GM18873 (cell line): Measurements from ENCODE around the gene CNTN2.

ENCODE experiments used
- ATAC-seq: cut with Tn5 transposase; IDR thresholded peaks from one replicate; pipeline ENCODE4 v1.9.1; 2021; ENCODE audit warnings: mild to moderate bottlenecking, moderate library complexity, moderate number of reproducible peaks; ENCODE audit not compliant: unreplicated experiment, low FRiP score

Gene CNTN2

DNA sequence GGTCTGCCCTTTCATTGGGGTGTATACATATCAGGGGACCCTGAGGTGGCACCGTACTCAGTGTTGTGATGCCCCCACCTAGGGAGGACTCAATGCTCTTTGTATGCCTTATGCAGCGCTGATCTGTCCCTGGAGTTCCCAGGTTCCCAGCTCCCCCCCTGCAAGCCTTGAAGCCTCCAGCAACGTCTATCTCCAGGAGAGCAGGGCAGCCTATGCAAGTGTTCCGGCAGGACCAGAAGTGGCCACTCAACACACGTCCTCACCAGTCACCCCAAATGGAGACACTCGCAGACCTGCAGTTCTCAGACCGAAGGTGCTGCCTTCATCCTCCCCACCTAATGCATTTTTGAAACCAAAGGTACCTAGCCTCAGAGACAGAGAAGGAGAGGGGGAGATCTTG, 25.2 kb upstream of the CNTN2 start:
- ATAC-seq = no peak

DNA sequence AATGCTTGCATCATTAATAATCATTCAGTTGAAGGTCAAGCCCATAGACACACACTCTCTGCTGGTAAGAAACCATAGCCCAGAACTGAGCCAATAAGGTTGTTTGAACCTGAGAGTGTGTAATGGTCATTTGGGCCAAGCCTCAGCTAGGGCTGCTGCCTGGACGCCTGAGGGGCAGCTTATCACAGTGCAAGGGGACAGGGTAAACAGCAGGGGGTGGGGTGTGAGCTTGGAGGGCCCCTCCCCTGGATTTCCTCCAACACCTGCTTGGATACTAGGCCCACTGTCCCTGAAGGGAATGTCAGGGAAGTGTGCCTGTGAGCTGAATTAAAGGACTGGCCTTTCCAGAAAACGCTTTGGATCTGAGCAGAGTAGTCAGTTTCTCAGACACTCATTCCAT, 24.6 kb upstream of the CNTN2 start:
- no peak for ATAC-seq

DNA sequence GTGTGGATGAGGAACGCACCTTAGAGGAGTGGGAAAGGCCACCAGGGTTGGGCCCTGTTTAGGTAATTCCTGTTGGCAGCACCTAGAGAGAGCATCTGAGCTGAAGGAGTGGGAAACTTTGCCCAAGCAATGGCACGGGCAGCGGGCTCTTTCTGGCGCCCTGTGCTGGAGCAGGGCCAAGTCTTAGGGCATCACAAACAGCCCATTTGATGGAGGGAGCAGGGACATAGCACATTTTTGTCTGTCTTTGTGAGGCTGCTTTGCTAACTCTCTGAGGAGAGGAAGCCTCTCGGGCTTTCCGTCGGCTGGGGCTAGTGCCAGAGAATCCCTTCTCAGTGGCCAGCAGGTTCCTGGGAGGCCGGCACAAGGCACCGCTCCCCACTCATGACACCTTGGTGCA, 22.5 kb upstream of the CNTN2 start:
- ATAC-seq = no peak

DNA sequence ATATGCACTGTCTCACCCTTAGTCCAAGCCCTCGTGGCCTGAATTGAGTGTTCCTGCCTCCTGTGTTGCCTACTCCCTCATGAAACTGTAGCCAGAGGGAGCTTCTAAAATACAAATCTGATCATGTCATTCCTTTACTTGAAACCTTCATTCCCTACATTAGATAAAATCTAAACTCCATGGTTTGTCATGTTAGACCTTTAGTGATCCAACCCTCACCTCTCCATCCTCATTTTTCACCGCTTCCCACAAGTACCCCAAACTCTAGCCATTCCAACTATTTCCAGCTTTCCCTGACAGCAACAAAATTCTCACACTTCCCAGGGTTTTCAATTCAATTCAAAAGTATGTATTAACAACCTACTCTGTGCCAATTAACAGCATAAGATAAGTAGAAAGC, 18.3 kb upstream of the CNTN2 start:
- ATAC-seq = no peak

DNA sequence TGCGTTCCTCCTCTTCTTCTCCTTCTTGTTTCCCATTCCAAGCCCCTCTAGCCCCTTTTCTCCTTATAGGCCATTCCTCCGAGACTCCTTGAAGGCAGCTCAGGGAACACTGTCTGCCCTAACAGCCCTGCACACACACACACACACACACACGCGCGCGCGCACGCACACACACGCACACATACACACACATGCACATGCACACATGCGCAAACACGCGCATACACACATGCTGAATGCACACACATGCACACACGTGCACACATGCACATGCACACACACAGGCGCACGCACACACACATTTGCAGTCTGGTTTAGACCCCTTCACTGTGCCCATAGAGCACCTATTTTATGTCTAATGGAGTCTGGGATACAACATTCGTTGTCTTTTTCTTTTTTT, 17.8 kb upstream of the CNTN2 start:
- no peak for ATAC-seq

DNA sequence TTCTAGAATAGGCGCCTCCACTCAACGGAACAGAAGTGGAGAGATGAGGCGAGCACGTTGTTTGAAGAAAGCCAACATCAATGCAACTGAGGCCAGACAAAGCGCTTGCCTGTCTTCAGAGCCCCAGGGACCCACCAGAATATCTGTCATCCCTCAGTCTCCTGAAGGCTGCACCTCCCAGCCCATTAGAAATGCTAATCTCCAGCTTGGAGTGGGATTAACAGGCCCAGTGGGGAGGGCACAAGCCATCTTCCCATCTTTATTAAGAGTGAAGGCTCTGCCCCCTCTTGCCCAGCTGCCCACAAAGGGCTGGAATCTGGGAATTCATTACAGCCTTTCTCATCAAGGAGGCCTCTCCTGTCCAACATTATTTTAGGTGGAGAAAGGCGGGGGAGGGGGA, 16.8 kb upstream of the CNTN2 start:
- no peak for ATAC-seq

DNA sequence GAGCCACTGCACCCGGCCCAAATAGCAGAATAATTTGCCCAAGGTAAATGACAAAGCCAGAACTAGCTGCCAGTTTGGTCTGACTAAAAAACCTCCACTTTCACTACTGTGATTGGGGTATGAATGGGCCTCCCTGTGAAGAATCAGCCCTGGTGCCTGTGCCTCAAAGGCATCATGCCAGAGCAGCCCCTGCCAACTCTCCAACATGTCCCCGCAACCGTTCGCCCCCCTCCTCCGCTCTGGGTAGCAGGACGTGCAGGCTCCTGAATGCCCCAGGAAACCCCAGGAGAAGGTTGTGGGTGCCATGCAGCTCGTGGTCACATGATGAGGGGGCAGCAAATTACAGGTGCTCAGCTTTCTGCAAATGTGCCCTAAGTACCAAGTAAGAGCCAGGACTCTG, 14.6 kb upstream of the CNTN2 start:
- ATAC-seq = no peak

DNA sequence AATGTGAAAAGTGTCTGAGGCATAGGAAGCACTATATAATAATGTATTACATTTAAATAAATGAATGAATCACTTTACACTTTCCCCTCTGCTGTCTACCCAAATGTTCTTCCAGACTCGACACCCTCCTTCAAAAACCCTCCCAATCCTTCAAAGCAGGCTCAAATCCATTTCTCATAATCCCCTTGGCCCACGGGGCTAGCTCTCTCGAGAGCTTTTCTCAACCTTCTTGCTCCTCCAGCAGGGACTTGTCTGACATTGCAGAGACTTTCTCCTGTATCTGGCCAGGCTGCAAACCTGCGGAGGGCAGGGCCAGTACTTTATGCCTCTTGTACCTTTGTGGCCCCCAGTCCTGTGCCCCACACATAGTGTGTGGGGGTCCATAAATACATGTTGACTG, 14.1 kb upstream of the CNTN2 start:
- ATAC-seq = no peak

DNA sequence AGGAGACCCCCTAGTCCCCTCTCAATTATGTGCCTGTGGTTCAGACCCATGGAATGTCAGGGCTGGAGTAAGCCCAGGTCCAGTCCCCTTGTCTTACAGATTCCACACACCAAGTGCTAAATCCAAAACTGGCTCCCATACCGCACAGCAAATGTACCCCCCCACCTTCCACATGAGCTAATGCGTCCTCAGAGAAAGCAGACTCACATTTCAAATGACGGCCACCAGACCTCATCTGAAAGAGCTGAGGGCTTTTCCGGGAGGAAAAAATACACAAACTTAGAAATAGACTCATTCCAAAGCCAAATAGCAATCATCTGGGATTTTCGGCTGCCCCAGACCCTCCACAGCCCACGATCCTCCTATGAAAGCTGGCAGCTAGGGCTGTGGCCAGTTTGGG, 12.8 kb upstream of the CNTN2 start:
- ATAC-seq = no peak

DNA sequence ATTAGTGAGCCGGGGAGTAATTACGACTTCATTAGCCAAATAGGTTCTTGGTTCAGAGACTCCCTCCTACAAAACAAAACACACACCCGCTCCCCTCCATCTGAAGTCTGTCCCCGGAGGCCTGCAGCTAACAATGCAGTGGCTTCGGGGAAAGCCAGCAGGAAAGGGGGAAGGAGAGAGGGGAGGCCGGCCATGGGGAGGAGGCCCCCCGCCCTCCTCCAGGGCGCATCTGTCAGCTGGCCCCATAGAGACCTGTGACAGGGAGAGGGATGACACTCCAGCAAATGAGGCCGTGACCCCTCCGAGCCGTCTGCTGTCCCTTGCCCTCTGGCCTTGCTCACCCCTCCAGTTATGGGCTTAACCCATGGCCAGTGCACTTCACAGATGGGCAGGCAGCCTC, 12.1 kb upstream of the CNTN2 start:
- ATAC-seq = no peak

DNA sequence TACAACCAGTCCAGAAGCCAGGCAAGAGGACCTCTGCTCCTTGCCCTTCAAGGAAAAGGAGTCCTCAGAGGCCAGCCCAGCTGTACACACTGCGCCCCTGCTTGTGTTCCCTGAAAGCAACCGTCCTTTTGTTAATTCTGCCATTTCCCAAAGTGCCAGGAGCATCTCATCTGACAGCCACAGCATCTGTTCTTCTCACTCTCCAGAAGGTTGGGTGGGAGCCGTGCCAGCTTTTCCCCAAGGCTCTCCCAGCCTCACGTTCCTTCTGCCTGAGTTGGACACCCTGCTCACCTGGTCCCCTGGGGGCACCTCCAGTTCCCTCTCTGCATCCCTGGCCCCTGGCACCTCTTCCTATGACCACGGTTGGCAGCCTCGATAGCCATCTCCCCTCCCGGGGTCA, 10.5 kb upstream of the CNTN2 start:
- no peak for ATAC-seq

DNA sequence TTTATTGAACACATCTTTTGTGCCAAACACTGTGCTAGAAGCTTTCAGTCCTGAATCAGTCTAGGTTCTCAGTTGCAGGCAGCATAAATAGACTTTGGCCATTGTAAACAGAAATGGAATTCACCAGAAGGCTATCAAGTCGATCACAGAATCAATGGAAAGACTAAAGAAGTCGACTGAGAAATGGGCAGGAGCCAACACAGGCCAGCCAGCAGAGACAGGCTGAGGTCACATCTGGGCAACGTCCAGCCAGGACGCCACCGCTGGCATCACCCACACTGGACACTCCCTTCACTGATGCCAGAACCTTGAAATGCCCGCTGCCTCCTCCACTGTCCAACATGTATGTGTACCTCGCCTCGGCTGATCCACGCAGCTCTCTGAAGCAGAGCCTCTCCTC, 5.5 kb upstream of the CNTN2 start:
- ATAC-seq = no peak

DNA sequence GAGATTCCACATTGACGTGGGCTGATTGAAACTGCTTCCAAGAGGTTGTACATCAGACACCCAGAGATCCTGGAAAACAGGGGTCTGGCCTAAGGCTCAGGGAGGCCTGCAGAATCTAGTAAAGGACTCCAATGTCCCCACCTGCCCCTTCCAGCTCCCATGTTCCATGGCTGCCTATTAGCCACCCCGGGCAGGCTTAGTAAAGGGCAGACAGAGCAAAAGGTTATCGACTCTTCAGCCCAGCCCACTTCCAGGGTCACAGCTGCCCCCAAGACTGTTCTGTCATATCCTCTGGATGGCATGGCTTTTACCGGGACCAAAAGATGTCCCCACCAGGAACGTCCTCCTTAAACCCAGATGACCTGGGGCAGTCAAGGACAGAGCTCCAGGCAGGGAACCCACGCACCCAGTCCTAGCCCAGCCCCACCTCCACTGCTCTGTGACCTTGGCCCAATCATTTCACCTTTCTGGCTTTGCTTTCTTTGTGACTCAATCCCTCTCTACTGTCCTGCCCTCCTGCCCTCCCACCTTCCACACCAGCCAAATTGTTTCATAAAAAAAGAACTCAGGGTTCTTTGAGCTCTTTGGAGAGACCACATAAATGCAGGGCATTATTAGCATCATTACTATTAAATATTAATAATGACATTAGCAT, 4.8 kb upstream of the CNTN2 start:
- no peak for ATAC-seq

DNA sequence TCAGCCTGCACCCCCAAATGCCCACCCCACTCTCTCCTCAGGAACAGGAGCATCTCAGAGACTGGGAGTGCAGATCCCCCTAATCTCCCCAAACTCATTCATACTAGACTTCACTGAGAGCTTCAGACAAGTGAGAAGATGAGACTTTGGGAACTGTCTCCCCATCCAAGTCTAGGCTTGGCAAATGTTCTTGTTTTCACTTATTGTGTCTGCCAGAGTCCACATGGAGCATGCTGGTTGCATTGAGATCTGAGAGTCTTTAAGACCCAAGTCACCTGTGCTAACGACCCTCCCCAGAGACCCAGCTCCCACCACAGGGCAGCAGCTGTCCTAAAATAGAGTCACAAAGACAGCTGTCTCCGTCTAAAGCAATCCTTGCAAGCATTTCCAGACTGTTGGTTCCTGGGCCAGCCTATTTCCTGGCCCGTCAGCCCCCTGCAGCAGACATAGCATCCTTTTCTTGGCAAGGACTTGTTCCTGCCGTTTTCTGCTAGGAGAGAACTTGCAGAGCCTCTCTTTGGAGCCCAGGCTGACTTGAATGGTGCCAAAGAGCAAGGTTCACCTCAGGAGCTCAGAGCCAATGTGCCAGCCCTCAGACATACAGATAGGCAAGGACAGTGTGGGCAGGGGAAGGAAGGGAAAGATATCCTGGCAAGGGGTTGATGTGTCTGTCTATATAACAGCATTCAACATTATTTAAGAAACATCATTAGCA, 1.9 kb upstream of the CNTN2 start:
- ATAC-seq = no peak

DNA sequence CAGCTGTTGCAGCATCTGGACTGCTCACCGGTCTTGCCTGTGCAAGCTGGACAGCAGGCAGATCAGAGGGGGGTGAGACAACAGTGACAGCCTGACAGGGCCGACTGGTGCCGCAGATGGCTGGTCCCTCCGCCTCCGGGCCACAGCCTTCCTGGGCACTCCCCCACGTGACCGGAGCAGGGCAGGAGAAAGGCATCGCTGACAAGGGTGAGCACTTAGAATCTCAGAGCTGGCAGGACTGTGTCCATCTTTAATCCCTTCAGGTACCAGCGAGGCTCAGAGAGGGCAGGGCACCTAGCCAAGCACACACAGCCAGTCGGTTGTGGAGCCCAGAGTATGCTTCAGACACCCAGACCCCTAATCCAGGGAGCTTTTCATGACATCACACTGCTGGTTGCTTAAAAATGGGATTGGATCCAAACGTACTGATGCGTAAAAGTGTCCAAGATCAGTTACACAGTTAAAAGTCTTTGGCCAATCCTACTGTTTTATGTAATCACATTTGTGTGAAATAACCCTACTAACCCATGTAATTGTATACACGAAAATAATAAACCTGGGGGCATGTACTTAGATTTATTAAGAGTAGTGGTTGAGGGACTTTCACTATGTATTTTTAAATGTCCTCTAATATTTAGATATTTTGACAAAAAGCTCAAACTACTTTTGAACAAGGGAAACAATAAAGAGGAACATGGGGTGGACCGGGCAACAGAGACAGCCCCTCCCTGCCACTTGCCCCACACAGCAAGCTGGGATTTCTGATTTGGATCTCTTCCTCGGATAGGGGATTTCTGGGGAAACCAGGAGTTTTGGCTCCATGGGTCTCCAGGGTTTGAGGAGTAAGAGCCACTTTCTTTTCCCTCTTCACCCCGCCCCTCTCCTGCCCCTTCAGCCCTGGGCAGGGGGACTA, 758 bp upstream of the CNTN2 start:
- no peak for ATAC-seq

DNA sequence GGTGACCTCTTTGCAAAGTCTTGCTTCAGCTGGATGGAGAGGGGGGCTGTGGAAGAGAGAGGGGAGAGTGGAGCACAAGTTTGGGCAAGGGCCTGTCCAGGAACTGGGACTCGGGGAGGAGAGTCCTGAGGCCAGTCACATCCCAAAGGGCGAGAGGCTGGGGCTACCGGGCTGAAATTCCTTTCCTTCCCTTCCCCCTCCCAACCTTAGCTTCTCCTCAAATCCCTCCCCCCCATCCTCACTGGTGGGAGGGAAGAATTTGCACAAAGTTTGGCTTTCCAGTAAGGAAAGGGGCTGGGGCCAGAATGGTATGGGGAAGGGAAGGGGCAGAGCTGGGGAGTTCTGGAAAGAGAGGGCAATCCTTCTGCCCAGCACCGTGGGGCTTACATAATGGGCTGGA, 854 bp downstream of the CNTN2 start:
- no peak for ATAC-seq

DNA sequence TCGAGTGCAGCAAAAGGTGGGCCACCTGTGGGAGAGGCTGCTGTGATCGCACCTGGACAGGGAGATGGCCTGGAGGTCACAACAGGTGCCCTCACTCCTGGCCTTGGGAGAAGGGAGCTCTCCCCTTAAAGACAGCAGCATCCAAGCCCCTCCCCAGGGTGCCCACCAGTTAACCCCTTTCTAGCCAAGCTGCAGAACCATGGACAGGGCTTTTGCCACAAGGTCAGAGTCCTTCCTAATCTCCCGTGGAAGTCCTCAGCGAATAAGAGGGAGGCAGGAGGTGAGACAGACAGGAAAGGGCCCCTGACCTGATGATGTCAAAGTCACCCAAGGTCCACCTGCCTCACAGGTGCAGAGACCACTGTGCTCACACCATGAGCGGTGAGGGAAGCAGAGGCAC, 1.7 kb downstream of the CNTN2 start:
- no peak for ATAC-seq

DNA sequence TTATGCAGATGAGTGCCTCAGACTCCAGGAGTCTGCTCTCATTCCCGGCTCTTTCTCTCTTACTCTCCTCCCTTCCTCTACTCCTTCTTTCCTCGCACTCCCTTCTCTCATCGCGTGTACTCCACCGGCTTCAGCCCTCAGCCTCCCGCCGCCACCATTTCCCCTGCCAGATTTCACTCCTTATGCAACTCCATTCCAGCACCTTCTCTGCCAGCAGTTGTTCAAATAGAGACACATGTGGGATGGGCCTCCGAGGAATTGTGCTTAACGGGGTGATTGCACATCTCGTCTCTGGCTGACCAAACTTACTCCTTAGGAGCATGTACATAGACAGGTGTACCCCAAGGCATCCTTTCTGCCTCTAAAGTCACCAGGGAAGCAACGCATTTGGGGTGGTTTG, 2.1 kb downstream of the CNTN2 start:
- ATAC-seq = no peak

DNA sequence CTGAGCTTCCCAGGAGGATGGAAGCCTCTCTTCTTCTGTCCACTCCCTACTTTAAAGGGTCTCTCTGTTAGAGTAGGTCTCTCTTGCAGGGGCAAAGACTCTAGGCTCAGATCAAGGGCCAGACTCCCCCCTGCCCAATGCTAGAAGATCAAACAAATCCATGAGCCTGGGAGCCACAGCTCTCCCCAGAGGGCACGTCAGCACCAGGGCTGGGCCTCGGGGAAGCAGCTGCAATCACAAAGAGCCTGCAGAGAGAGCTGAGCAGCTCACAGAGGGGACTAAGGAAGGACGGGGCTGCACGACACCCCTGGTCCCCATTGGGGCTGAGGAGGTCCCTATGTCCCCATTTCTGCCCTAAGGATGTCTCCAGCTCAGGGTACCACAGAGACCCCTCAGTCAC, 3.9 kb downstream of the CNTN2 start:
- no peak for ATAC-seq

DNA sequence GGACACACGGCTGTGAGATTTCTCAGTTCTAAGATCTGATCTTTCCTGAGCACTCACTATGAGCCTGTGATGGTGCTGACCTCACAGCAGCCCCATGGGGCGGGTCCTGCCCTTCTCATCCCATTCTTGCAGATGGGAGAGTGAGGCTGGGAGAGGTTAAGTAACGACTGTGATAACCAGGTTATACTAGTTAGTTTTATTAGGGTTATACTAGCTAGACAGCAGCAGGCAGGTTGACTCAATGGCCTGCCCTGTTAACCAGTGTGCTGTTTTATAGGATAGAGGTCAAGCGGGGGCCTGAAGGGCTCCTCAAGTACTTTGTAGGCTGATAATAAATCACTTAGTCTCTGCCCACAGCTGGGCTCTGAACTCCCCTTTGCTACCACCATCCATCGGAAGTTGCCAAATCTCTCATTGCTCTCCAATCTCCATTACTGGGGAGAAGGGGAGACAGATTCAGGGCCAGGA, 4.8 kb downstream of the CNTN2 start:
- no peak for ATAC-seq

DNA sequence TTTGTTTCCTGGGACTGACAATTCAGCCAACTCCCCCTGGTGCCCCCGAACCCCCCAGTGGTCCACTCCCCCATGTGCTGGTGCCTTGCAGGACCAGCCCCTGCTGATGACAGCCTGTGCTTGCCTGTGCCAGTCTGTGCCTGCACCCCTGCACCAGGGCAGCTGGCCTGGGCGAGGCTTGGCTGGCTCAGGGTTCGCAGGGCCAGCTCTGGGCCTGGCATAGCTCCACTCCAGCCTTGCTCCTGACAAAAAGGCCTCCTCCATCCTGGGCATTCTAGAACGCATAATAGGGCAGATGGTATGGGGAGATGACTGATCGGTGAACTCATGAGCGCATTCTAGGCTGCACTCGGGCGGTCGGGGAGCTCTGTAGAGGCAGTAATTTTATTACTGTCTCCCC, 5.4 kb downstream of the CNTN2 start:
- ATAC-seq = no peak
